ENCODE results near the gene MEGF9.
"Not testable (repeated sequence)": the region's sequence is repeated elsewhere in the genome, so short reads cannot be mapped to it uniquely, and the experiment has no call there.

MEGF9 gene

DNA sequence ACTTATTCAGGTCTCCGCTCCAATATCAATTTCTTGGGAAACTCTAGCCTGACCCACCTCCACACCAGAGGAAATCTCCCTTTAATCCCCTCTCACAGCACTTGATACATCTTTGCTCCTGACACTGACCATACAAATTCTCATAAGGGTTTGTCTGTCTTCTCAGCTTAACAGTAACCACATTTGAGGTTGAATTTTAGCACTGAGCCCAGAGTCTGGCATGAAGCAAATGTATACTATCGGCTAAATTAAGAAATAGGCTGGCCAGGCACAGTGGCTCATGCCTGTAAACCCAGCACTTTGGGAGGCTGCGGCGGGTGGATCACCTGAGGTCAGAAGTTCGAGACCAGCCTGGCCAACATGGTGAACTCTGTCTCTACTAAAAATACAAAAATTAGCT is 144.0 kb downstream of the MEGF9 start:
- DNase-seq = no peak

DNA sequence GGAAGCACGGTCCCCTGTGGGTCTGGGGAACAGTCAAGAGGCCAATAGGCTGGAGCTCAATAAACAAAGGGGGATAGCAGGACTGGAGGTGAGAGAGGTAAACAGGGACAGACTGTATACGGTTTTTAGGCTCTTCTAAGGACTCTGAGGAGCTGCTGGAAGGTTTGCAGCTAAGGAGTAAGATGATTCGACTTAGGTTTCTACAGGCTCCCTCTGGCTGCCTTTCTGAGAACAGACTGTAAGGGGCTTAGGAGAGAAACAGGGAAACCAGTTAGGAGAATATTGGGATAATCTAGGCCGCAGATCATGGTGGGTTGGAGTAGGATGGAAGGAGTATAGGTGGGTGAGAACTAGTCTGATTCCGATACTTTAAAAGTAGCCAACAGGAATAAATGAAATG is 144.7 kb downstream of the MEGF9 start:
- DNase-seq = no peak

DNA sequence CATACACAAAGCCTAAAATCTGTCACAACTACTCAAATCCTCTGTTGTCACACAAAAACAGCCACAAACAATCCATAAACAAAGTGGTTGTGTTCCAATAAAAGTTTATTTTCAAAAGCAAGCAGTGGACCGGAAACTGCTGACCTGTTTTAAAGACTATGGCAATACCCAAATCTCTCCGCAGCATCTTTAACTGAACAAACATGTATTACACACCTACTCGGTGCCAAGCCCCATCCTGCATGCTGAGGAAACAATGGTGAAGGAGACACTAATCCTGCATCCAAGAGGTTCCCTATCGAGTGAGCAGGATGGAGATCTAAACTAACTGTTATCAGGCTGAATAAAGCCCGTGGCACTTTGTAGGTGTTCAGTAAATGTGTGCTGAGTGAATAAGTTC is 145.5 kb downstream of the MEGF9 start:
- DNase-seq = no peak

DNA sequence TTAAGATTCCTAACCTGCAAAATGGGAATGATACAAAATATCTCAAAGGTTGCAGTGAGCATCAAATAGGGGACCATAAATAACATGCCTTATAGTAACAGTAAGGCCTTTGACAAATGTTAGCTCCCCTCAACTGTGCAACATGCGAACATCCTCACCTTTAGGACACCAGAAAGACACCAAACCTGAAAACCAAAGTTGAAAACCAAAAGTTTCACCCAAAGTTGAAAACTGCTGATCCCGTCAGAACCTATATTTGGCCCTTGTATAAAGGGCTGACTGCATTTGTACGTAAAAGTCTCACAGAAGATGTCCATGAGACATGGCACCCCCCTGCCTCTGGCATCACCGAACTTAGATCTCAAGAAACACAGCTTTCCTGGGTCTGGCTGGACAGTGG is 146.4 kb downstream of the MEGF9 start:
- DNase-seq = no peak

DNA sequence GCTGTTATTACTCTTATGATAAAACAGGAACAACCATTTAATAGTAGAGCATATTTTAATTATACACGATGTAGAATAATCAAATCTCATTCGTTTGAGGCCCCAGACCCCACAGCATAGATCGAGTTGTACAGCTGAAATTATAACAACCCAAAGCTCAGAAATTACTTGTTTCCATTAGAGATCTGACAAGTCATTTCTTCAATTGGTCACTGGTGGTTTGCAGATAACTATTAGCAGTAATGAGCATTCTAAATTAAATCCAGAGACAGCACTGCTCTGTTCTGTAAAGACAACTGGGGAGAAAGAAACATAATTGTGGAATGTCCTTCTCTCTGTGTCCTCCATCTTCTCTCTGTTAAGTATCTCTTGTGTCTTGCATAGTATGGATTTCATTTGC is 147.2 kb downstream of the MEGF9 start:
- DNase-seq = no peak

DNA sequence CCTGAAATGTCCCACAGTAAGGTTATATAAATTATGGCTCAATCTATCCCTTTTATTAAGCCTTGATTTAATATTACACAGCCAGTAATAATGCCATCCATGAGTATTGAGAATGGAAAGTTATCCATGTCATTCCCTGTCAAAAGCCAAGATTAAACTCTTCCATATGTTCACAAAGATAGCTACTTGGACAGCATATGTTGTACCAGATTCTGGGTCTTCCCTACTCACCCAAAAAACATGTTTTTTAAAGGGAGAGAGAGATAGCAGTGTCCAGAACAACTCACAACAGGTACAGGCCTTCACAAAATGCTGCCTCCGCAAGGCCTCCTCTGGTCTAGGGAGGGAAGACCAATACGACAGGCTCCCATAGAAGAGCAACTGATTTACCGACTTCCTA is 149.7 kb downstream of the MEGF9 start:
- no peak for DNase-seq

DNA sequence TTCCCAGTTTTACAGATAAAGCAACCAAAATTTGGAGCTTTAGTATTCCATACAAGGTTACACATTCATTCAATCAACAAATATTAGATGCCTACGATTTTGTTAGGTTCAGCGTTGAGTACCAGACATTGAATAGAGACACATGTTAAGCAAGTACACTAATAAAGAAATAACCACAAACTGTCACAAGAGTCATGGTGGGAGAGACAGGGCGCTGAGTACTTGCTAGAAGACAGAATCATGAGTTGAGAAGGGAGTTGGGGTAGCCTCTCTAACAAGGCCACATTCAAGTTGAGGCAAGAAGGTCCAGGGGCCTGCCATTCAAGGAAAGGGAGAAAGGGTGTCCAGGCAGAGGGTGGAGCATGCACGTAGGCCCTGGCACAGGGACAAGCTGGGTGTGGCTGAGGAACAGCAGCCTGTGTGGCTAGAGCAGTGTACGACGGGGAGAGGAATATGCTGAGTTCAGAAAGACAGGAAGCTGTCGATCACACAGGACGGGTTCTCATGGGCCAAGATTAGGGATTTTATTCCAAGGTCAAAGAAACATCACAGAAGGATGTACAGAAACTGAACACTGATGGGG is 151.3 kb downstream of the MEGF9 start:
- no peak for DNase-seq

DNA sequence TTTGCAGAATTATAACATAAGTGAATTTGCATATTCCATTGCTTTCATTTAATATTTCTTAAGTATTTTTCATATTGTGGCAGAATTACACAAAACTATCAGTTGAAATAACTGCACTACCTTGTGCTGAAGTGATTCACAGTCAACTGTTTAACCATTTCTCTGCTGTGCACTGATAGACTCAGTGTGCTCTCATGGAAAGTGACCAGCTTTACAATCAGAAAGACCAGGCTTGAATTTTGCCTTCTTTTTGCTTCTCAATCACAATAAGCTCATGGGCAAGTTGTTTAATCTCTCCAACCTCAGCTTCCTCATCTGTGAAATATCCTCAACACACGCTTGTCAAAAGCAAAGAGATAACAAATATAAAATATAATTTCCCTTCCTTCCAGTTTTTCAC is 152.6 kb downstream of the MEGF9 start:
- no peak for DNase-seq

DNA sequence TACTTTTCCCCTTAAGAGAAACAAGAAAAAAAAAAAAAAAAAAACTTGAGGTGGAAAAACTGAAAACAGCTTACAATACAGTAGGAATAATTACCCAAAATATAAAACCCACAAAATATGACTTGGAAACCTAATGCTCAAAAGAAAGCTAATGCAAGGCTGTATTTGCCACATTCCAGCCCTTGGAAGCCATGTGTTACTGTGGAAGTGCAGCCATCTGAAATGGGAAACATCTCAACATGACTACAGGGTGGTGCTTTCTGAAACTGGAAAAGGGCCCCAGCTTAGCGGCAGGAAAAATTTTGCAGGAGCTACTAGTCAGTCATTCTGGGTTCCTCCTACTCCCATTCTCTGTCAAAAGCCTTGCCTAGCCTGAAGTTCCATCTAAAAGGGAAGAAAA is 154.7 kb downstream of the MEGF9 start:
- no peak for DNase-seq

DNA sequence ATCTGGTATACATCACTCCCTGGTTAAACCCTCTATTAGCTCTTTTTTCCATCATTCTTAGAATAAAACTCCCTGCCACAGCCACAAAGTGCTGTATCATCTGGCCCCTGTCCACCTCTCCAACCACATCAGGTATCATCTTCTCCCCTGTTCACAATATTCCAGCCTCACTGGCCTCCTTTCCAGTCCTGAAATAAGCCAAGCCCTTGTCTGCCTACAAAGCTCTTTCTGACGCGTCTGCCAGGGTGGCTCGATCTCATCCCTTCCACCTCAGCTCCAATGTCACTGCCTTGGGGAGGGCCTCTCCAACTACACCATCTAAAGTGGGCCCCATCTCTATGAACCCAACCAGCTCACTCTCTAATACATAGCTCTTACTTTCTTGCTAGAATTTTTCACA is 155.8 kb downstream of the MEGF9 start:
- DNase-seq = no peak

DNA sequence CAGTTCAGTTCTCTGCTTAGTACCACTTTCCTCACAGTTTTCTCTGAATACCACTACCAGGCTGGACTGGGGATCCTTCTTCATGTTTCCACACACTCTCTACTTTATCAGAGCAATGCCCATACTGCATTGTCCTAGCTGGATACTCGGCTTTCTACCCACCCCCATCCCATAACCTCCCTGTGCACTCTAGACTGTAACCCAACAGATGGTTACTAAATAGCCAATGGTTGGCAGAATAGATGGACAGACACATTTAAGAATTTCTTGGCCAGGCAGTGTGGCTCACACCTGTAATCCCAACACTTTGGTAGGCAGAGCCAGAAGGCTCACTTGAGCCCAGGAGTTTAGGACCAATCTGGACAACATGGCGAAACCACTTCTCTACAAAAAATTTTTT is 157.1 kb downstream of the MEGF9 start:
- DNase-seq = no peak

DNA sequence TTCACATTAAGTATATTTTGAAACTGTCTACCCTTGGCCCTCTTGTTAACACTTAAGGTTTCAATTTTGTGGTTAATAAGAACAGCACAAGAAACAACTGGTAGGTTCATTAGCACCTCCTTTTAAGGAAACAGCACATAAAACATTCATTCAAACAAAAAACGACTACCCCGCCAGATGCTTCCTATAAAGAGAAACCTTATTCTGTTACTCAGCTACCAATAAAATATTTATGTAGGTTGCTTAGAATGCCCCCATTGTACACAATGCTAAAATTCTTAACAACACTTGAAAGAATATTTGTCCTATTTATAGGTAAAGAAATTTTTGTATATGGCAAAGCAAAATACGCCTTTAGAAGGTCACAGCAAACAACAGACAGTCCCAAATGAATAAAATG is 157.5 kb downstream of the MEGF9 start:
- no peak for DNase-seq

DNA sequence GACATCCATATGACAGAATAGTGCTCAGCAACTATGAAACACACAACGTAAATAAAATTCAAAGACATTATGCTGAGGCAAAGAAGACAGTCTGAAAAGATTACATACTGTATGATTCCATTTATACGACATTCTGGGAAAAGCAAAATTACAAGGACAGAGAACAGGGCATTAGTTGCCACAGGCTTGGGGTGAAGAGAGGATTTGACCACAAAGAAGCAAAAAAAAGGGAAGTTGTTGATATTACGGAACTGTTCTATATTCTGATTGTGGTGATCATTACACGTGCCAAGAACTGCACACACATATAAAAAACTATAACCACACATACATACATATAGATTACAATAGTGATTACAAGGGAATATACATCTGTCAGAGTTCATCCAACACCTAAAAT is 158.4 kb downstream of the MEGF9 start:
- DNase-seq = no peak

DNA sequence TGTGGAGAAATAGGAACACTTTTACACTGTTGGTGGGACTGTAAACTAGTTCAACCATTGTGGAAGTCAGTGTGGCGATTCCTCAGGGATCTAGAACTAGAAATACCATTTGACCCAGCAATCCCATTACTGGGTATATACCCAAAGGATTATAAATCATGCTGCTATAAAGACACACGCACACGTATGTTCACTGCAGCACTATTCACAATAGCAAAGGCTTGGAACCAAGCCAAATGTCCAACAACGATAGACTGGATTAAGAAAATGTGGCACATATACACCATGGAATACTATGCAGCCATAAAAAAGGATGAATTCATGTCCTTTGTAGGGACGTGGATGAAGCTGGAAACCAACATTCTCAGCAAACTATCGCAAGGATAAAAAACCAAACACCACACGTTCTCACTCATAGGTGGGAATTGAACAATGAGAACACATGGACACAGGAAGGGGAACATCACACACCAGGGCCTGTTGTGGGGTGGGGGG is 162.0 kb downstream of the MEGF9 start:
- not testable (repeated sequence) for DNase-seq
